GM12878 (cell line): Measurements from ENCODE around the gene SAMD9L. TPM values are rescaled to one million over a fixed set of nuclear protein-coding genes. Genes with fewer than 3 reads are reported as not detected.

ENCODE experiments used
- ATAC-seq: fragments of 200-7000 bp; cut with Tn5 transposase; 3 replicates; pipeline ENCODE4 v1.9.1; 2020; ENCODE audit warnings: mild to moderate bottlenecking, moderate library complexity
- BruUV-seq: library from RNA; stranded (reverse); fragments of 400-500 nt; replicated peaks from 2 replicates; lab custom pipeline; 2021; lab: Mats Ljungman, UMichigan
- CTCF ChIA-PET: fragments of 300-600 bp; sonication (Branson Sonifier 250); formaldehyde crosslinking; extraction: SDS; loops from one replicate; lab custom pipeline; 2021; ENCODE audit warnings: inconsistent platforms; lab: Yijun Ruan, JAX
- POLR2A ChIA-PET: fragments of 350-600 bp; formaldehyde crosslinking; extraction: SDS; loops from one replicate; lab custom pipeline; 2021; ENCODE audit warnings: inconsistent platforms; lab: Charles Lee
- RAD21 ChIA-PET: fragments of 300-600 bp; sonication (Branson Sonifier 250); formaldehyde crosslinking; loops from one replicate; lab custom pipeline; 2023; ENCODE audit warnings: antibody characterized with exemption; ENCODE audit not compliant: unreplicated experiment; lab: Charles Lee
- SMC1A ChIA-PET: fragments of 300-600 bp; sonication (Branson Sonifier 250); formaldehyde crosslinking; loops from one replicate; lab custom pipeline; 2023; ENCODE audit not compliant: unreplicated experiment, uncharacterized antibody; lab: Charles Lee
- DNase-seq: peaks from one replicate; pipeline ENCODE4 v3.0.0-alpha.2; 2011; ENCODE audit warnings: low read depth, low spot score
- FAIRE-seq: peaks from 3 replicates; lab custom pipeline; 2011; peaks lifted over from hg19 to GRCh38; lab: Jason Lieb, UNC
- H2AFZ ChIP-seq: 2 replicates; pipeline ENCODE4 v1.6.0; 2011; ENCODE audit warnings: low read depth, low read length, control low read depth; ENCODE audit not compliant: control insufficient read depth
- H3K27ac ChIP-seq: 2 replicates; pipeline ENCODE4 v1.5.1; 2011; ENCODE audit warnings: control low read depth; ENCODE audit not compliant: control insufficient read depth, insufficient read depth
- H3K27me3 ChIP-seq, 2 experiments: replicated peaks in 1 of 2; 2 replicates each; pipeline versions ENCODE4 v1.6.0 to v1.6.1; 2011; ENCODE audit warnings: low read length in 1 of 2; ENCODE audit not compliant: control insufficient read depth in 2 of 2, insufficient read depth in 2 of 2
- H3K36me3 ChIP-seq, 2 experiments: 2 replicates each; pipeline ENCODE4 v1.5.1; 2011; ENCODE audit warnings: low read length in 1 of 2; ENCODE audit not compliant: control insufficient read depth in 2 of 2, insufficient read depth in 2 of 2
- H3K4me1 ChIP-seq: 2 replicates; pipeline ENCODE4 v1.6.1; 2011; ENCODE audit warnings: mild to moderate bottlenecking, low read length, moderate library complexity, mixed read lengths; ENCODE audit not compliant: control insufficient read depth, insufficient read depth
- H3K4me2 ChIP-seq: 2 replicates; pipeline ENCODE4 v1.6.0; 2011; ENCODE audit warnings: control low read depth; ENCODE audit not compliant: control insufficient read depth, insufficient read depth
- H3K4me3 ChIP-seq: fragments of 200-600 bp; sonication (generic); 2 replicates; pipeline ENCODE4 v1.5.1; 2016
- H3K79me2 ChIP-seq: 2 replicates; pipeline ENCODE4 v1.6.0; 2011; ENCODE audit warnings: low read length; ENCODE audit not compliant: control insufficient read depth, insufficient read depth
- H3K9ac ChIP-seq: 2 replicates; pipeline ENCODE4 v1.8.0; 2011; ENCODE audit warnings: low read length, control low read depth, mixed read lengths; ENCODE audit not compliant: control insufficient read depth, insufficient read depth
- H3K9me3 ChIP-seq: replicated peaks from 3 replicates; pipeline ENCODE4 v1.5.1; 2011; ENCODE audit warnings: mild to moderate bottlenecking, low read length; ENCODE audit not compliant: control insufficient read depth, insufficient read depth
- H4K20me1 ChIP-seq: 2 replicates; pipeline ENCODE4 v1.6.0; 2011; ENCODE audit not compliant: control insufficient read depth, insufficient read depth
- ATF7 ChIP-seq: fragments of 450-650 bp; IDR thresholded peaks from 2 replicates; pipeline ENCODE4 v1.6.1; 2016; ENCODE audit warnings: low read depth, mild to moderate bottlenecking
- DPF2 ChIP-seq: fragments of 450-650 bp; IDR thresholded peaks from 2 replicates; pipeline ENCODE4 v1.6.1; 2017; ENCODE audit warnings: mild to moderate bottlenecking
- EP300 ChIP-seq, 2 experiments: fragments of 150-350 bp in 1 of 2; IDR thresholded peaks; 2 replicates each; pipeline ENCODE4 v1.6.1; 2011 to 2012; ENCODE audit warnings: low read depth in 2 of 2, low read length in 2 of 2, borderline replicate concordance in 1 of 2, improper control_type of control experiment in 1 of 2, inconsistent platforms in 1 of 2; ENCODE audit not compliant: control insufficient read depth in 1 of 2
- MEF2B ChIP-seq: fragments of 450-650 bp; IDR thresholded peaks from 2 replicates; pipeline ENCODE4 v1.6.1; 2018; ENCODE audit warnings: mild to moderate bottlenecking, moderate library complexity; ENCODE audit not compliant: partially characterized antibody, poor library complexity, severe bottlenecking
- MTA2 ChIP-seq: fragments of 450-650 bp; IDR thresholded peaks from 2 replicates; pipeline ENCODE4 v1.6.1; 2016; ENCODE audit warnings: low read depth, mild to moderate bottlenecking, moderate library complexity
- NBN ChIP-seq: fragments of 450-650 bp; IDR thresholded peaks from 2 replicates; pipeline ENCODE4 v1.6.1; 2016
- RB1 ChIP-seq: fragments of 450-650 bp; formaldehyde crosslinking; IDR thresholded peaks from 2 replicates; pipeline ENCODE4 v1.6.1; 2017; ENCODE audit warnings: mild to moderate bottlenecking, borderline replicate concordance
- RELA ChIP-seq: fragments of 450-650 bp; IDR thresholded peaks from 2 replicates; pipeline ENCODE4 v1.8.0; 2014; ENCODE audit warnings: borderline replicate concordance; ENCODE audit not compliant: partially characterized antibody
- SPI1 ChIP-seq: IDR thresholded peaks from 2 replicates; pipeline ENCODE4 v1.6.1; 2011; ENCODE audit warnings: low read depth, mild to moderate bottlenecking, low read length, moderate library complexity, borderline replicate concordance; ENCODE audit not compliant: insufficient read depth
- STAT1 ChIP-seq: fragments of 450-650 bp; conservative IDR thresholded peaks from 2 replicates; pipeline ENCODE4 v1.6.1; 2014; ENCODE audit warnings: antibody characterized with exemption, mild to moderate bottlenecking
- ZBTB33 ChIP-seq: fragments of 450-650 bp; IDR thresholded peaks from 2 replicates; pipeline ENCODE4 v1.6.1; 2017; ENCODE audit warnings: mild to moderate bottlenecking
- ZNF217 ChIP-seq: fragments of 450-650 bp; IDR thresholded peaks from 2 replicates; pipeline ENCODE4 v1.6.1; 2017; ENCODE audit warnings: antibody characterized with exemption, mild to moderate bottlenecking
- ZNF24 ChIP-seq: fragments of 450-650 bp; IDR thresholded peaks from 2 replicates; pipeline ENCODE4 v1.6.1; 2017; ENCODE audit warnings: antibody characterized with exemption, mild to moderate bottlenecking
- ZNF687 ChIP-seq: fragments of 450-650 bp; IDR thresholded peaks from 2 replicates; pipeline ENCODE4 v1.6.1; 2017; ENCODE audit warnings: mild to moderate bottlenecking, moderate library complexity
- WGBS: methylation state at CpG from one replicate; pipeline ENCODE4 v1.1.6; 2016; ENCODE audit warnings: low lambda C conversion rate; ENCODE audit not compliant: insufficient replicate concordance, insufficient coverage; ENCODE audit errors: missing lambda C conversion rate; 5-methylcytosine and 5-hydroxymethylcytosine counted together
- in situ Hi-C: fragments of 300-500 bp; cut with MboI; formaldehyde crosslinking; loops from 9 replicates; pipeline ENCODE4 v1.14.3; 2018; ENCODE audit warnings: mixed read lengths
- intact Hi-C: fragments of 100-400 bp; cut with micrococcal nuclease; formaldehyde crosslinking; loops from one replicate; pipeline ENCODE4 v1.14.2; 2022; ENCODE audit not compliant: unreplicated experiment
- polyA plus RNA-seq, 11 experiments: library from polyadenylated mRNA; depleted of rRNA in 4 of 11; unstranded in 6 of 11; stranded (reverse) in 5 of 11; fragments of >200 nt; fragmentation: Nextera tagmentation in 4 of 11; fragmentation: Illumina TruSeq in 1 of 11; extraction: Ambion mirVana in 4 of 11; extraction: Trizol in 1 of 11; gene quantifications; 1 replicate in 1 of 11; 2 replicates in 10 of 11; pipeline versions ENCODE4 v1.2.1 to v1.2.3, GENCODE V29; 2011 to 2016; ENCODE audit warnings: inconsistent platforms in 2 of 11, missing spikeins in 2 of 11, low read depth in 1 of 11
- total RNA-seq, 4 experiments: library from RNA; depleted of rRNA in 3 of 4; stranded (reverse); fragments of >200 nt in 3 of 4; fragmentation: Illumina TruSeq in 1 of 4; extraction: Trizol in 1 of 4; gene quantifications; 2 replicates each; pipeline versions ENCODE4 v1.2.1 to v1.2.3, GENCODE V29; 2013 to 2021
- TF ChIP-seq, protein P1 (sequence below): fragments of 450-650 bp; IDR thresholded peaks from 2 replicates; pipeline ENCODE4 v1.6.1; 2017; ENCODE audit warnings: low read depth, mild to moderate bottlenecking, moderate library complexity

The SAMD9L gene
- total and polyA plus RNA-seq, 10 of the 15 experiments (the other 5 are each of a cell fraction or from before 2014, with no cell fraction given): 22.3 to 51.3 (median 29.6) TPM

GRCh38 chr7:93165447-93165846 lies 17.3 kb upstream of the SAMD9L start:
- intact Hi-C loops: loop anchor here (1.0 kb wide), 1 partner anchor 17 kb away; the partner anchor contains the start of gene SAMD9L

More at GRCh38 chr7:93165447-93165846, 17.3 kb upstream of the SAMD9L start:
- ChIA-PET POLR2A (interaction anchor here (1.2 to 1.7 kb wide), 5 partner anchors 12 to 48 kb away, joined by 3 to 6 read pairs (median 5); no protein-coding TSS in a partner anchor), CTCF (interaction anchor here (1.2 to 2.1 kb wide), 3 partner anchors 11 to 63 kb away, joined by 3 to 7 read pairs (median 5); no protein-coding TSS in a partner anchor), RAD21 (interaction anchor here (0.6 to 1.5 kb wide), 5 partner anchors 13 to 70 kb away, joined by 3 to 9 read pairs (median 3); partner anchors contain the start of genes SAMD9 and SAMD9L), SMC1A (interaction anchor here (1.0 to 2.6 kb wide), 8 partner anchors 8 to 63 kb away, joined by 4 to 18 read pairs (median 6); partner anchors contain the start of gene SAMD9)
- FAIRE-seq (peak; percentile 73), ATAC-seq (peak; percentile 99), DNase-seq (peak; percentile 77)
- in situ Hi-C loops: no loop called here
- WGBS: 0% methylated on average over 1 of the region's 1 CpG
- H3K36me3 ChIP-seq: no peaks in the 10 kb centered on the region
- 0 out of 2 replicates have a peak, but pooled peaks have one; percentile 26 for TF ChIP-seq DPF2
- TF ChIP-seq EP300 (IDR thresholded peaks at IDR 0.05; ENCODE audit: borderline replicate concordance in 1 of 2, control insufficient read depth in 1 of 2, low read depth in 2 of 2, low read length in 2 of 2): peak in 1 of 2 experiments; percentile 17; a peak in 2 of 4 replicates
- TF ChIP-seq, protein P1, sequence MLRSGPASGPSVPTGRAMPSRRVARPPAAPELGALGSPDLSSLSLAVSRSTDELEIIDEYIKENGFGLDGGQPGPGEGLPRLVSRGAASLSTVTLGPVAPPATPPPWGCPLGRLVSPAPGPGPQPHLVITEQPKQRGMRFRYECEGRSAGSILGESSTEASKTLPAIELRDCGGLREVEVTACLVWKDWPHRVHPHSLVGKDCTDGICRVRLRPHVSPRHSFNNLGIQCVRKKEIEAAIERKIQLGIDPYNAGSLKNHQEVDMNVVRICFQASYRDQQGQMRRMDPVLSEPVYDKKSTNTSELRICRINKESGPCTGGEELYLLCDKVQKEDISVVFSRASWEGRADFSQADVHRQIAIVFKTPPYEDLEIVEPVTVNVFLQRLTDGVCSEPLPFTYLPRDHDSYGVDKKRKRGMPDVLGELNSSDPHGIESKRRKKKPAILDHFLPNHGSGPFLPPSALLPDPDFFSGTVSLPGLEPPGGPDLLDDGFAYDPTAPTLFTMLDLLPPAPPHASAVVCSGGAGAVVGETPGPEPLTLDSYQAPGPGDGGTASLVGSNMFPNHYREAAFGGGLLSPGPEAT: peak; percentile 91
- no peak for TF ChIP-seq ZBTB33
- 0 out of 2 replicates have a peak, but pooled peaks have one; percentile 29 for TF ChIP-seq NBN
- no peak for TF ChIP-seq RB1
- TF ChIP-seq ZNF217: peak; percentile 41; the same call in 1 of the 2 replicates
- peak; percentile 38 for TF ChIP-seq MEF2B
- peak; percentile 49 for TF ChIP-seq RELA
- 0 out of 2 replicates have a peak, but pooled peaks have one; percentile 23 for TF ChIP-seq SPI1
- TF ChIP-seq ATF7: peak; percentile 42; the same call in 1 of the 2 replicates
- TF ChIP-seq STAT1: no peak
- TF ChIP-seq ZNF24: 0 out of 2 replicates have a peak, but pooled peaks have one; percentile 34
- TF ChIP-seq MTA2: peak; percentile 92
- TF ChIP-seq ZNF687: 0 out of 2 replicates have a peak, but pooled peaks have one; percentile 25
- peaks cover 16% of the 10 kb centered on the region for H3K9me3 ChIP-seq
- BruUV-seq: no TSS peak
- H3K9ac ChIP-seq: no peak overlapping the region
- 0 out of 2 replicates have a peak overlapping the region, but pooled peaks have one; percentile 33 for H3K4me3 ChIP-seq
- peak overlapping the region; percentile 80; the same call in 1 of the 2 replicates for H3K27ac ChIP-seq
- H3K79me2 ChIP-seq: no peaks in the 10 kb centered on the region
- H2AFZ ChIP-seq: peak overlapping the region; percentile 16
- H3K4me2 ChIP-seq: peak overlapping the region; percentile 30; the same call in 1 of the 2 replicates
- no peaks in the 10 kb centered on the region for H3K27me3 ChIP-seq
- no peaks in the 10 kb centered on the region for H4K20me1 ChIP-seq
- peaks cover 2% of the 10 kb centered on the region; the same call in 1 of the 2 replicates for H3K4me1 ChIP-seq
